SU-DHL-6 (cell line): ENCODE measurements around the gene ACKR2.

Experiments
- H2AFZ ChIP-seq: fragments of 200-600 bp; sonication (generic); 2 replicates; pipeline ENCODE4 v1.6.1; 2014; ENCODE audit warnings: low read depth, mild to moderate bottlenecking, moderate library complexity, mixed read lengths, antibody characterized with exemption, low read length; ENCODE audit not compliant: severe bottlenecking
- H3F3A ChIP-seq: fragments of 200-600 bp; shearing (Covaris generic); 2 replicates; pipeline ENCODE4 v1.6.0; 2016; ENCODE audit warnings: antibody characterized with exemption, mild to moderate bottlenecking; ENCODE audit not compliant: insufficient read depth
- H3K27ac ChIP-seq: fragments of 200-600 bp; sonication (generic); 2 replicates; pipeline ENCODE4 v1.5.1; 2016; ENCODE audit warnings: low read depth, mild to moderate bottlenecking, low read length, moderate library complexity, mixed read lengths
- H3K27me3 ChIP-seq: fragments of 200-600 bp; sonication (generic), shearing (Covaris generic); 2 replicates; pipeline ENCODE4 v1.6.0; 2014; ENCODE audit warnings: mild to moderate bottlenecking, low read length
- H3K36me3 ChIP-seq: fragments of 200-600 bp; sonication (generic); 2 replicates; pipeline ENCODE4 v1.6.1; 2014; ENCODE audit warnings: mild to moderate bottlenecking, low read length, mixed read lengths
- H3K4me2 ChIP-seq: fragments of 300-600, 200-600 bp; shearing (Covaris generic), sonication (generic); 2 replicates; pipeline ENCODE4 v1.6.0; 2014; ENCODE audit warnings: low read length, low read depth, mild to moderate bottlenecking; ENCODE audit not compliant: poor library complexity, severe bottlenecking
- H3K4me3 ChIP-seq: fragments of 200-600 bp; sonication (generic); 2 replicates; pipeline ENCODE4 v1.5.1; 2014; ENCODE audit warnings: antibody characterized with exemption, low read length, mild to moderate bottlenecking, mixed read lengths; ENCODE audit not compliant: insufficient read depth, poor library complexity, severe bottlenecking
- H3K79me2 ChIP-seq: fragments of 200-600 bp; sonication (generic); 2 replicates; pipeline ENCODE4 v1.6.1; 2014; ENCODE audit warnings: mild to moderate bottlenecking, low read length, moderate library complexity; ENCODE audit not compliant: insufficient read depth
- H3K9ac ChIP-seq: fragments of 200-600 bp; sonication (generic); 2 replicates; pipeline ENCODE4 v1.7.0; 2014; ENCODE audit warnings: mild to moderate bottlenecking, low read length
- H3K9me2 ChIP-seq: fragments of 200-600 bp; sonication (generic); replicated peaks from 2 replicates; pipeline ENCODE4 v1.6.1; 2014; ENCODE audit warnings: low read length; ENCODE audit not compliant: insufficient read depth
- H3K9me3 ChIP-seq: fragments of 200-600 bp; sonication (generic); 2 replicates; pipeline ENCODE4 v1.6.1; 2014; ENCODE audit warnings: low read length, mixed read lengths; ENCODE audit not compliant: insufficient read depth
- H4K20me1 ChIP-seq: fragments of 200-600 bp; sonication (generic); 2 replicates; pipeline ENCODE4 v1.6.1; 2014; ENCODE audit warnings: low read depth, mild to moderate bottlenecking, antibody characterized with exemption, low read length, moderate library complexity, mixed read lengths
- CTCF ChIP-seq: fragments of 200-600 bp; sonication (generic); IDR thresholded peaks from one replicate; pipeline ENCODE4 v1.5.1; 2017; ENCODE audit warnings: antibody characterized with exemption, mild to moderate bottlenecking, low read length, moderate library complexity; ENCODE audit not compliant: insufficient read depth, poor library complexity, severe bottlenecking
- EZH2phosphoT487 ChIP-seq: fragments of 200-600 bp; sonication (generic), shearing (Covaris generic); conservative IDR thresholded peaks from 2 replicates; pipeline ENCODE4 v1.6.1; 2018; ENCODE audit warnings: mild to moderate bottlenecking, antibody characterized with exemption, low read length, moderate library complexity, mixed read lengths

Gene ACKR2

GRCh38 chr3:42867138-42867537, 57.9 kb downstream of the ACKR2 start:
- H3K79me2 ChIP-seq, result no peaks in the 10 kb centered on the region
- no peaks in the 10 kb centered on the region for H3K9me3 ChIP-seq
- H3K9me2 ChIP-seq, result no peaks in the 10 kb centered on the region
- no peak for TF ChIP-seq EZH2phosphoT487
- no peak for TF ChIP-seq CTCF
- no peaks in the 10 kb centered on the region for H4K20me1 ChIP-seq
- no peaks in the 10 kb centered on the region for H3K36me3 ChIP-seq
- no peak overlapping the region for H3K4me3 ChIP-seq
- no peaks in the 10 kb centered on the region for H3F3A ChIP-seq
- H3K4me2 ChIP-seq, result no peak overlapping the region
- no peak overlapping the region for H3K27ac ChIP-seq
- no peak overlapping the region for H2AFZ ChIP-seq
- no peaks in the 10 kb centered on the region for H3K27me3 ChIP-seq
- H3K9ac ChIP-seq, result no peak overlapping the region

GRCh38 chr3:42868841-42869240, 59.6 kb downstream of the ACKR2 start:
- H3K27me3 ChIP-seq, result no peaks in the 10 kb centered on the region
- no peaks in the 10 kb centered on the region for H3K79me2 ChIP-seq
- H3K9me2 ChIP-seq, result no peaks in the 10 kb centered on the region
- no peaks in the 10 kb centered on the region for H4K20me1 ChIP-seq
- TF ChIP-seq EZH2phosphoT487 (no peak), CTCF (no peak)
- no peak overlapping the region for H3K4me3 ChIP-seq
- H3K9me3 ChIP-seq, result no peaks in the 10 kb centered on the region
- no peaks in the 10 kb centered on the region for H3F3A ChIP-seq
- H3K9ac ChIP-seq, result no peak overlapping the region
- no peak overlapping the region for H2AFZ ChIP-seq
- H3K27ac ChIP-seq, result no peak overlapping the region
- H3K36me3 ChIP-seq, result no peaks in the 10 kb centered on the region
- H3K4me2 ChIP-seq, result no peak overlapping the region

GRCh38 chr3:42871592-42872196, 62.4 kb downstream of the ACKR2 start:
- H3F3A ChIP-seq, result no peaks in the 10 kb centered on the region
- no peak overlapping the region for H2AFZ ChIP-seq
- H3K4me2 ChIP-seq, result no peak overlapping the region
- H3K9ac ChIP-seq, result no peak overlapping the region
- H4K20me1 ChIP-seq, result no peaks in the 10 kb centered on the region
- H3K79me2 ChIP-seq, result no peaks in the 10 kb centered on the region
- H3K27ac ChIP-seq, result no peak overlapping the region
- H3K4me3 ChIP-seq, result no peak overlapping the region
- H3K9me2 ChIP-seq, result no peaks in the 10 kb centered on the region
- no peaks in the 10 kb centered on the region for H3K27me3 ChIP-seq
- no peaks in the 10 kb centered on the region for H3K36me3 ChIP-seq
- no peaks in the 10 kb centered on the region for H3K9me3 ChIP-seq
- TF ChIP-seq EZH2phosphoT487, result no peak
- no peak for TF ChIP-seq CTCF

- Histone ChIP-seq H3K36me3 (no peaks in the 10 kb centered on the region), H3K79me2 (no peaks in the 10 kb centered on the region), H3F3A (no peaks in the 10 kb centered on the region), H3K4me3 (no peak overlapping the region), H3K9me2 (no peaks in the 10 kb centered on the region), H4K20me1 (no peaks in the 10 kb centered on the region), H3K27me3 (no peaks in the 10 kb centered on the region), H3K9ac (no peak overlapping the region), H3K27ac (no peak overlapping the region), H3K9me3 (no peaks in the 10 kb centered on the region), H2AFZ (no peak overlapping the region), H3K4me2 (no peak overlapping the region)
- TF ChIP-seq EZH2phosphoT487 (no peak), CTCF (no peak)
Observed at GRCh38 chr3:42872718-42873117, 63.5 kb downstream of the ACKR2 start.
